HG02678 (cell line): ENCODE results near the gene MAPK13.

Source experiments
- ATAC-seq: cut with Tn5 transposase; IDR thresholded peaks from one replicate; pipeline ENCODE4 v1.9.1; 2021; ENCODE audit warnings: mild to moderate bottlenecking, moderate library complexity; ENCODE audit not compliant: unreplicated experiment

MAPK13 gene

DNA sequence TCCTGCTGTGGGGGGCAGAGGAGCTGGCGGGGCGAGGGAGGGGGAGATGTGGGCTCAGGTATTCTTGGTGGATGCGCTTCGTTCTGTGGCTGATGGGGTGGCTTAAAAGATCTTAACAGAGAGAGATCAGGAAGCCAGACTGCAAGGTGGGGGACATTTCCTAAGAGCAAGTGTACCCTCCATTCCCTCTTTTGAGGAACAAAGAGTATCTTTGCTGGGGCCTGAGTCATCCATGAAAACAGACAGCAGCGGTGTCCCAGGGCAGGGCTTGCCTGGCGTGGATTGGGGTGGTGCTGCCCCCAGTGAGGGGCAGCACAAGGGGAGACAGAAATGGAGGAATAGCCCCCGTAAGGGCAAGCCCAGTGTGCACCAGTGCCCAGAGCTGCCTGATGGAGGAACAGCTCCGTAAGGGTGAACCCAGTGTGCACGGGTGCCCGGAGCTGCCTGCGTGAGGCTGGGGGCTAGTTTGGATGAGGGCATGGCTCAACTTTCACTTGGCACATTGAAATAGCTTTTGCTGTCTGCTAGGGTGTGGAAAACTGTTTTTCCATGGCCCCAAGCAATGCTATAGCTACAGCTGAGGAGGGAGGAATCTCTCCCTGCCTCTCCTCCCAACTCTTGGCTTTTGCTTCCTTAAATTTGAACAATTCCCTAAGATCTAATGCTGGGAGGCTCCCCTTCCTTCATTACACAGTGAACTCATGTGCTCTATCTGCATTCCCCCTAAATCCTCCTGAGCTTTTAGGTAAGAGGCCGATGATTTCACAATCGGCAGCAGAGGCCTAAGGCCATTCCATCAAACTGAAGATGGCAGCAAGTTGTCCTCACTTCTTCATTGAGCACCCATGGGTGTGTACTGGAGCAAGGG is 12.9 kb downstream of the MAPK13 start:
- no peak for ATAC-seq

DNA sequence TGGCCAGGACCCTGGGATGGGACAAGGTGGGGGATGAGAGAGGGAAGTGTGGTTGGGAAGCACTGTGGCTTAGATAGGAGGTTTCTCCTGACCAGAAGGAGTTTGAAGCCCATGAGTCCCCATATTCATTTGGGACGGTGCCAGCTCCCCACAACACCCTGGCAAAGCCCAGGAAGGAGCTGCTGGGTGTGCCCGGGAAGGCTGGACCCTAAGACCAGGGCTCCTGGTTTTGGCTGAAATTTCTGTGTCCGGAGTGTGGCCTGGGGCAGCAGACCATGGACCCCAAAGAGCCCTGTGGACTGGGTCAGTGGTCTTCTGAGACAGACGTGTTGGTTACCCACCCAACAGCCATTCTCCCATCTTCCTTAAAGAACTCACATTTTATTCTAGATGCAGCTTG is 15.2 kb downstream of the MAPK13 start:
- ATAC-seq = no peak

DNA sequence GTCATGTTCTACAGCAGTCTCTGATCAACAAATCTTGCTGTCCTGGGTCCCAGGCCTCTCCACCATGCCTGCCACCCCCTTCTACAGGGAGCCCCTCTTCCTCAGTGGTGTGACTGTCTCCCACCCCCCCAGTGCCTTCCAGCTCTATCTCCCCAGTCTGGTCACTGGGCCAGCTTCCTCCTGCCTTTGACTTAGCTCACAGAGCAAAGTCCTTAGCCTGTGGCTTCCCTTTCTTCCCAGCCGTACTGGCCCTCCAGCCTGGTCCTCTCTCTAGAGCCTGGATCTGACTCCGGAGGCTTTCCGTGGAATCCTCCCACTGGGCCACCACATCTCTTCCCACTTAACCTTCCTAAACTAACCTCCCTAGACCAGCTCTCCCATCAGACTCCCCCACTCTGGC is 17.0 kb downstream of the MAPK13 start:
- no peak for ATAC-seq

DNA sequence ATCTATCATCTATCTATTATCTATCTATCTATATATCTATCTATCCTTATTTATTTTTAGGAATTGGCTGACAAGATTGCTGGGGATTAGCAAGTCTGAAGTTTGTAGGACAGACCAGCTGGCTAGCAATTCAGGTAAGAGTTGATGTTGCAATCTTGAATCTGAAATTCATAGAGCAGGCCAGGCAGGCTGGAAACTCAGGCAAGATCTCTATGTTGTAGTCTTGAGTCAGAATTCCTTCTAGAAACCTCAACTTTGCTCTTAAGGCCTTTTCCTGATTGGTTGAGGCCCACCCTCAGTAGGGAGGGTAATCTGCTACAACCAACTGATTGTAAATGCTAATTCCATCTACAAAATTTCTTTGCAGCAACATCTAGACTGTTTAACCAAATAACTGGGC is 19.2 kb downstream of the MAPK13 start:
- no peak for ATAC-seq

DNA sequence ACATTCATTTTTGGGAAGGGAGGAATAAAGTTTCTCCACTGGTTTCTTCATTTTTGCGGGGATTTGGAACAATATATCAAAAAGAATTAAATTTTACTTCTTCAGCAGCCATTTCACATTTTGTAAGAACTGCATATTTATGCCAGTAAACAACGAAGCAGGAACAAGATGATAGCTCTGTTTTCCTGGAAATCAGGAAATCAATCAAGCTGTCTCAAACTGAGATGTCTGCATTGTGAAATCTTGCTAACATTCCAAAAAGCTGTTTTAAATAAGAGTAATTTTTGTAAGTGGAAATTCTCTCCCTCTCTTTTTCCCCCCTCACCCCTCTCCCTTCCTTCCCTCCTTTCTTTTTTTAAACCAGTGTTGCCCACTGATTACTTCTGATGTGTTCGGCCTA is 20.0 kb downstream of the MAPK13 start:
- no peak for ATAC-seq

DNA sequence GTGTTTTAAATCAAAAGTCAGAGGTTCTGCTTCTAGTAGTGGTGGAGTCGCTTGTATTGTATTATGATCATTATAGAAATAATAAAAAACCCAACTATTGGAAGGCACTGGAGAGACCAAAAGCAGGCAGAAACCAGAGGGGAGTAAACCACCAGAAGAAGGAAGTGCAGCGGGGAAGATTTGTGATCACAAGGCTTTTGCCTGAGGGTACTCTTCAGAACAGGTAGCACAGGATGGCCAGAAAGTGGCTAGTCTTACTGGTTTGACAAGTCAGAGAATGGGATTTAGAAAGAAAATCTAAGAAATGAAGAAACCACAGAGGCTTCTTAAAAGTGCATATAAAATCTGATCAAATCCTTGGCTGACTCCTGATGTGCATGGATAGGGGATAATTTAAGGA is 24.0 kb downstream of the MAPK13 start:
- no peak for ATAC-seq

DNA sequence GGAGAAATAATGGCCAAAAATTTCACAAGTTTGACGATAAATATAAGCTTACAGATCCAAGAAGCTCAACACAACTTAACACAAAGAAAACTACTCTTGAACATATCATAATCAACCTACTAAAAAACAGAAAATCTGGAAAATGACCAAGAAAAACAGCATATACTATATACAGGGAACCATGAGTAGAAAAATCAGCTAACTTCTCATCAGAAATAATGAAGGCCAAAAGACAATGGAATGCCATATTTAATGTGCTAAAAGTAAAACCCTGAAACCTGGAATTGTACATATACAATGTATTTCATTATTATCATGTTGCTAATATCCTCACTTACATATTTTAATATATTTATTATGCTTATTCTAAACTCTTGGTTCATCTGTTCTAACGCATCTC is 25.3 kb downstream of the MAPK13 start:
- no peak for ATAC-seq

DNA sequence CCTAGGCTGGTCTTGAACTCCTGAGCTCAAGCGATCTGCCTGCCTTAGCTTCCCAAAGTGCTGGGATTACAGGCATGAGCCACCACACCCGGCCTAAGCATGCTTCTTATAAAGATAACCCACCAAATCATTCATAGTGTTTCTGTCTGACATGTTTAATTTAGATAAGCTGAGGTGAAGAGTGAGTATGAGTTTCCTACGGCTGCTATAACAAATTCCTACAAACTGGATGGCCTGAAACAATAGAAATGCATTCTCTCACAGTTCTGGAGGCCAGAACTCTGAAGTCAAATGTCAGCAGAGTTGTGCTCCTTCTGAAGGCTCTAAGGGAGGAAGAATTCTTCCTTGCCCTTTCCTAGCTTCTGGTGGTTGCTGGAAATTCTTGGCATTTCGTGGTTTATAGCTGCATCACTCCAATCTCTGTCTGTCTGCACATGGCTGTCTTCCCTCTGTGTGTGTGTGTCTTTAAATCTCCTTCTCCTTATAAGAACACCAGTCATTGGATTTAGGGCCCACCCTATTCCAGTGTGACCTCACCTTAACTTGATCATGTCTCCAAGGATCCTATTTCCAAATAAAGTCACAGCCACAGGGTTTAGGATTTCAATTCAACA is 29.9 kb downstream of the MAPK13 start:
- ATAC-seq = no peak

DNA sequence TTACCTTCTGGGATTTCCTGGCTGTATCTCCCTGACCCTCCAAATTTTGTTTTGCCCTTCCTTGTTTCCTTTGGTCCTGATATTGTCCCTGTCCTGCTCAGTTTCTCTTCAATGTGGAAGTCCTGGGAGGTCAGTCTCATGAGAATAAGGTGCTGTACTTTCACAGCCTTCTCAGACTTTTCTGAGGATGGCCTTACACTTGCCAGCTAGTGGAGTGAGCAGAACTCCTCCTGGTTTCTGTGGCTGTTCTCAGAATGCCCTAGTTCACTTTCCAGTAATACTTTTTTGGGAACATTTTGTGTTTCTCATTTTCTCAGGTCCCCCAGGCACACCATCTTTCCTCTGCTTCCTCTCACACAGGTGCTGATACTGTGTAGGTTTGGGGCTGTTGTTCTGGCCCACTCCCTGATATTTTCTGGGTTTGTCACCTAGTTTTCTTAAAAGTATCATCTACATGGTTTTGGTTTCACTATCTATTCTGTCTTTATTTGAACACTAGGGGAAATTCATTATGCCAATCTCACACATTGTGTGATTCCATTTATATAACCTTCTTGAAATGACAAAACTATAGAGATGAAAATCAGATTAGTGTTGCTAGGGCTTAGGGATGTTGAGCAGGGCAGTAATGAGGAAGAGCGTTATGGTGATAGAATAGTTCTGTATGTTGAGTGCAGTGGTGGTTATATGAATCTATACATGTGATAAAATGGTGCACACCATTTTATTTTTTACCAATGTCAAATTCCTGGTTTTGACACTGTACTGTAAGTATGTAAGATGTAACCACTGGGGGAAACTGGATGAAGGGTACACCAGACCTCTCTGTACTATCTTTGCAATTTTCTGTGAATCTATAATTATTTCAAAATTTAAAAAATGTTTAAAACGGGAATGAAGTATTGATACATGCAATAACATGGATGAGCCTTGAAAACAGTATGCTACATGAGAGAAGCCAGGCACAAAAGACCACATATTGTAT is 39.0 kb downstream of the MAPK13 start:
- ATAC-seq = peak; percentile 49

DNA sequence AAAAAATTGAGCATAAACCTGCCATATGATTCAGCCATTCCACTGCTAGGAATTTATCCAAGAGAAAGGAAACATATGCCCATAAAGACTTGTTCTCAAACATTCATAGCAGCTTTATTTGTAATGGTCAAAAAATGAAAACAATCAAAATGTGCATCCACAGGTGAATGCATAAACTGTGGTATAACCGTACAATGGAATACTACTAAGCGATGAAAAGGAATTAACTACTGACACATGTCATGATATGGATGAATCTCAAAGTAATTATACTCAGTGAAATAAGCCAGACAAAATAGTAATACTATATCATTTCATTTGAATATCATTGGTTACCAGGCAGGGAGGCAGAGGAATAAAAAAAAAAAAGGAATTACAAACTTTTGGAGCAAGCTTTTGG is 40.4 kb downstream of the MAPK13 start:
- no peak for ATAC-seq

DNA sequence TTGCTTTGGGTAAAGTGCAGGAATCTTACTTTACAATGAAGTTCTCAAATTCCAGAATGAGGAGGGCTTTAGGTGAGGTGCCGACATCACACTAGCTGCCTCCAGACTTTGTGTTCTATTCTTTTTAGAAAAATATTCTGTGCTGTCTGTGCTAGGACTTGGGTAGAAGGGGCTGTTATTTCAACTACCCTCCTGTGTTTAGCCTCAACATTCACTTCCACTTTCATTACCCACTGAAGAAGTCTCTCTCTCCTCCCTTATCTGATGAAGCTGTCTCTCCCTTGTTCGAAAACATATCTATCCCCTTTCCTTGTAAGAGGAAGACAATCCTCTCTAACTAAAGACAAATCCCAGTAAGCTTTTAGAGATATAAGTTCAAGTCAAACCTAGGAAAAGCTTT is 41.3 kb downstream of the MAPK13 start:
- ATAC-seq = no peak

DNA sequence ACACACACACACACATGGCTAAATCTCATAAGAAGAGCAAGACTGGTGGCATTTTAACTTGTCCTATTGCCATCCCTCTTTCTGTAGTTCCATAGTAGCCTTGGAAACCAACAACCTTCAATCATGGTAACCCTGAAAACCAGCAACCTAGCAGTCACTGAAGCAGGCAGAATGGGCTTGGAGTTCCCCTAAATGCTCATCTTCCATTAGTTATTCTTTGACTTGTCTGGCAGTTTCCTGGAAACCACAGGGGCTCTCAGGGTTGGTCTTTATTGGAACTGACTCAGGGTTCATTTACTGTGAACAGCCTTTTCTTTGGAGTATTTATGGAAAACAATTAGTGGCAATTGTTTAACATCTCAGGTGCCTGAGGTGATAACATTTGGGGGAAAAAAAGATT is 46.9 kb downstream of the MAPK13 start:
- no peak for ATAC-seq

DNA sequence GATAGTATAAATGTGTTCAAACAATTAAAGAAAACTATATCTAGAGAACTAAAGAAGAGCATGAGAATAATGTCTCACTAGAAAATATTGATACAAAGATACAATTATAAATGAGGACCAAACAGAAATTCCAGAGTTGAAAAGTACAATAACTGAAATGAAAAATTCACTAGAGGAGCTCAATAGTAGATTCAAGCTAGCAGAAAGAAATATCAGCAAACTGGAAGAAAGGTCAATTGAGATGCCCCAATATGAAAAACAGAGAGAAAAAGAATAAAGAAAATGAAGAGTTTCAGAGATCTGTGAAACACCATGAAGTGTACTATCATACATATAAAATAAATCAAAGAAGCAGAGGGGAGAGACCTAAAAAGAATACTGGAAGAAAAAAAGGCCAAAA is 48.2 kb downstream of the MAPK13 start:
- no peak for ATAC-seq

DNA sequence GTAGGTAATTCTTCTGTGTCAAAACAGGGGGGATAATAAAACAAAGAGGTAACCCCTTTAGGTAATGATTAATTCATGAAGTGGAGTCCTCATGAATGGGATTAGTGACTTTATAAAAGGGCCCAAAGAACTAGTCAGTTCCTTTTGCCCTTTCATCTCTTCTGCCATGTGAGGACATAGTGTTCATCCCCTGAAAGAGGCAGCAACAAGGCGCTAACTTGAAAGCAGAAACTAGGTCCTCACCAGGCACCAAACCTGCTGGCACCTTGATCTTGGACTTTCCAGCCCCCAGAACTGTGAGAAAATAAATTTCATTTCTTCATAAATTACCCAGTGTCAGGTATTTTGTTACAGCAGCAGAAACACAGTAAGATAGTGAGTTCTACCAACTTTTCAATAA is 49.8 kb downstream of the MAPK13 start:
- no peak for ATAC-seq

DNA sequence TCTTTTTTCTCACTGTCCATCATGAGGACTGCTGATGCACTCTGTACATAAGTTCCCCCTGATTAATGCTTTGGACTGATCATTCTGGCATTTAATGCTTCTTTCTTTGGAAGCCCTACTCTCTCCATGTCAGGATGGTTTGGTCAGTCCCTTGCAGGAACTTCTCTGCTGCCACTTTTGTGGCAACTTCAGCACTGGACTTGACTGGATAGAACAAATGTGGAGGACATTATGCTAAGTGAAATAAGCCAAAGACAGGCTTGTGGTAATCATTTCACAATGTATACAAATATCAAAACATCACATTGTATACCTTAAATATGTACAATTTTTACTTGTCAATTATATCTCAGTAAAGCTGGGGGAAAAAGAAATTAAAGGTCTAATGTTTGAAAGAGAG is 54.0 kb downstream of the MAPK13 start:
- ATAC-seq = no peak

DNA sequence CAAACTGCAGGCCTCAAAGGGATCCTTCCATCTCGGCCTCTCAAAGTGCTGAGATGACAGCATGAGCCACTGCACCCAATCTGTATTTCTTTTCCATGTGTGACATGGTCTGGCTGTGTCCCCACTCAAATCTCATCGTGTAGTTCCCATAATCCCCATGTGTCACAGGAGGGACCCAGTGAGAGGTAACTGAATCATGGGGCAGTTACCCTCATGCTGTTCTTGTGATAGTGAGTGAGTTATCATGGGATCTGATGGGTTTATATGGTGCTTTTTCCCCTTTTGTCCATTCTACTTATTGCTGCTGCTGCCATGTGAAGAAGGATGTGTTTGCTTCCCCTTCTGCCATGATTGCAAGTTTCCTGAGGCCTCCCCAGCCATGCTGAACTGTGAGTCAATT is 55.9 kb downstream of the MAPK13 start:
- no peak for ATAC-seq

DNA sequence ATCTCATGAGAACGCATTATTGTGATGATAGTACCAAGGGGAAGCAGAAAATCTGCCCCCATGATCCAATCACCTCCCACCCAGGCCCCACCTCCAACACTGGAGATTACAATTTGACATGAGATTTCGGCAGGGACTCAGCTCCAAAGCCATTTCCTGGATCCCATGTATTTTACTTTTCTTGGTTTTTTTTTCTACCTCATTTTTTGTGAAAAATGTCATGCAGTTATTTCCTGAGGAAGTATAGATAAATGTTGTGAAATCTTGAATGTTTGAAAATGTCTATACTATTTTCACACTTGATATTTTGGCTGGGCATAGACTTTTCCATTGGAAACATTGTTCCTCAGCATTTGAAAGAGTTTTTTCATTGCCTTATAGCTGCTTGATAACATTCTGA is 57.1 kb downstream of the MAPK13 start:
- ATAC-seq = no peak
